Thyroid gland (tissue), 4 donors: Measurements from ENCODE around the gene ARPC2.

Source experiments
- CTCF ChIP-seq, 6 experiments: fragments of 200-600 bp in 3 of 6; fragments of 450-650 bp in 3 of 6; sonication (generic) in 3 of 6; IDR thresholded peaks; one replicate each; pipeline ENCODE4 v1.5.1; 2016 to 2019; ENCODE audit warnings: antibody characterized with exemption in 6 of 6, mild to moderate bottlenecking in 2 of 6, inconsistent platforms in 1 of 6, moderate library complexity in 1 of 6
- POLR2A ChIP-seq, 2 donors: fragments of 450-650 bp; IDR thresholded peaks; one replicate each; pipeline ENCODE4 v1.6.1; 2017; ENCODE audit warnings: antibody characterized with exemption in 2 of 2, mild to moderate bottlenecking in 2 of 2, moderate library complexity in 1 of 2

DNA sequence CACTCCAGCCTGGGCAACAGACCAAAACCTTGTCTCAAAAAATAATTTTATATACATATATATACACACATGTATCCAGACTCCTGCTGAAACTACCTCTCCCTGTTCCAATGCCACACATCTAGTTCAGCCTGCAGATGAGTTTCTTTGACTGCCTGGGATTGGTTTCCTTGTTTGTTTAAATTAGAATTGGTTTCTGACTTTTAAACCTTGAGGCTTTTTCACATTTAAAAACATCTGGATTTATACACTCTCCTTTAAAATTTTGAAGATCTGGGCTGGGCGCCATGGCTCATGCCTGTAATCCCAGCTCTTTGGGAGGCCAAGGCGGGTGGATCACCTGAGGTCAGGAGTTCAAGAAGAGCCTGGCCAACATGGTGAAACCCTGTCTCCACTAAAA lies 28.5 kb upstream of the ARPC2 start:
- TF ChIP-seq CTCF (IDR thresholded peaks at IDR 0.05): no peak
- TF ChIP-seq POLR2A (IDR thresholded peaks at IDR 0.05): no peak
